Trophoblast cell (in vitro differentiated cells and primary cell): ENCODE measurements around the gene CMTR1.

Experiments used
- DNase-seq, 2 donors: peaks; one replicate each; pipeline ENCODE4 v3.0.0-alpha.2; 2016
- H2AFZ ChIP-seq: 2 replicates; pipeline ENCODE4 v1.6.1; 2013; ENCODE audit warnings: low read length, moderate library complexity, mild to moderate bottlenecking; ENCODE audit not compliant: insufficient read depth, poor library complexity
- H2AK5ac ChIP-seq: 2 replicates; pipeline ENCODE4 v1.6.1; 2013; ENCODE audit warnings: mild to moderate bottlenecking, low read length
- H2BK120ac ChIP-seq: 2 replicates; pipeline ENCODE4 v1.6.1; 2013; ENCODE audit warnings: low read length, mild to moderate bottlenecking, moderate library complexity; ENCODE audit not compliant: insufficient read depth, poor library complexity
- H2BK12ac ChIP-seq: 2 replicates; pipeline ENCODE4 v1.6.1; 2013; ENCODE audit warnings: mild to moderate bottlenecking, low read length, moderate library complexity
- H2BK5ac ChIP-seq: 2 replicates; pipeline ENCODE4 v1.6.1; 2013; ENCODE audit warnings: low read length, low read depth, moderate library complexity, mild to moderate bottlenecking; ENCODE audit not compliant: poor library complexity
- H3K14ac ChIP-seq: 2 replicates; pipeline ENCODE4 v1.6.1; 2013; ENCODE audit warnings: mild to moderate bottlenecking, low read length
- H3K18ac ChIP-seq: 2 replicates; pipeline ENCODE4 v1.6.1; 2013; ENCODE audit warnings: mild to moderate bottlenecking, low read length
- H3K23ac ChIP-seq: 2 replicates; pipeline ENCODE4 v1.6.1; 2013; ENCODE audit warnings: low read length
- H3K27ac ChIP-seq: 2 replicates; pipeline ENCODE4 v1.5.1; 2013; ENCODE audit warnings: low read depth, mild to moderate bottlenecking, inconsistent platforms, low read length, moderate library complexity
- H3K27me3 ChIP-seq: 2 replicates; pipeline ENCODE4 v1.6.1; 2013; ENCODE audit warnings: inconsistent platforms, mild to moderate bottlenecking, low read length, moderate library complexity; ENCODE audit not compliant: insufficient read depth
- H3K36me3 ChIP-seq, 2 experiments: 1 replicate in 1 of 2; 2 replicates in 1 of 2; pipeline ENCODE4 v1.6.1; 2013; ENCODE audit warnings: low read length in 2 of 2, mild to moderate bottlenecking in 2 of 2, moderate library complexity in 1 of 2; ENCODE audit not compliant: insufficient read depth in 2 of 2, control insufficient read depth in 1 of 2
- H3K4ac ChIP-seq: 2 replicates; pipeline ENCODE4 v1.6.1; 2013; ENCODE audit warnings: low read depth, mild to moderate bottlenecking, low read length, moderate library complexity
- H3K4me1 ChIP-seq, 2 experiments: 1 replicate in 1 of 2; 2 replicates in 1 of 2; pipeline ENCODE4 v1.6.1; 2013; ENCODE audit warnings: low read length in 2 of 2, mild to moderate bottlenecking in 2 of 2, moderate library complexity in 1 of 2; ENCODE audit not compliant: insufficient read depth in 2 of 2, control insufficient read depth in 1 of 2
- H3K4me2 ChIP-seq: 2 replicates; pipeline ENCODE4 v1.6.1; 2013; ENCODE audit warnings: inconsistent platforms, mild to moderate bottlenecking, low read length, moderate library complexity
- H3K4me3 ChIP-seq: 2 replicates; pipeline ENCODE4 v1.5.1; 2013; ENCODE audit warnings: mild to moderate bottlenecking, low read depth, low read length, inconsistent platforms
- H3K79me1 ChIP-seq: one replicate; pipeline ENCODE4 v1.6.1; 2013; ENCODE audit warnings: low read length
- H3K79me2 ChIP-seq: 2 replicates; pipeline ENCODE4 v1.6.1; 2013; ENCODE audit warnings: low read length, mild to moderate bottlenecking; ENCODE audit not compliant: control insufficient read depth, insufficient read depth, poor library complexity
- H3K9ac ChIP-seq: 2 replicates; pipeline ENCODE4 v1.6.1; 2013; ENCODE audit warnings: mild to moderate bottlenecking, low read length
- H3K9me3 ChIP-seq: 2 replicates; pipeline ENCODE4 v1.6.1; 2013; ENCODE audit warnings: low read depth, mild to moderate bottlenecking, control low read depth, inconsistent platforms, low read length; ENCODE audit not compliant: insufficient read depth
- H4K12ac ChIP-seq: 2 replicates; pipeline ENCODE4 v1.6.1; 2013; ENCODE audit warnings: low read depth, mild to moderate bottlenecking, low read length, moderate library complexity
- H4K8ac ChIP-seq: 2 replicates; pipeline ENCODE4 v1.6.1; 2013; ENCODE audit warnings: low read depth, mild to moderate bottlenecking, low read length, moderate library complexity
- H4K91ac ChIP-seq: one replicate; pipeline ENCODE4 v1.6.1; 2013; ENCODE audit warnings: low read depth, mild to moderate bottlenecking, low read length, moderate library complexity
- WGBS: extraction: QIAGEN DNeasy Blood & Tissue Kit; methylation state at CpG from one replicate; pipeline ENCODE4 v1.1.7; 2013; ENCODE audit warnings: missing lambda C conversion rate; ENCODE audit not compliant: insufficient read length, insufficient coverage; ENCODE audit errors: extremely low coverage; 5-methylcytosine and 5-hydroxymethylcytosine counted together

Gene CMTR1

DNA sequence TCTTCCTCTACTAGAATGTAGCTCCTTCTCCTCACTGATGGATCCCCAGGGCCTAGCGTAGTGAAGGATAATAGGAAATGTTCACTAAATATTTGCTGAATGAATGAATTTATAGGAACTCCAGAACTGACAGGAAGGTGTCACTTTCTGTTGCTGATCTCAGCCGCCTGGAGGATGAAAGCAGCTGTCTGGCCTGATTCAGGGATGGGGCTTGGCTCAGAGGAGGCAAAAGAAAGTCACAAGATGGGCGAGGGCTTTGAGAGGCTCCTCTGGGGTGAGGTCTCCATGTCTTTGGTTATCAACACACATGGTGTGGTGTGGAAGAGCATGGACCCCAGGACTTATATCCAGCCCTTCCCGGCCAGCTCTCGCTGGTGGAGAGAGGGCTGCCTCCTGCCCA is 78.2 kb downstream of the CMTR1 start:
- Histone ChIP-seq H3K4me3 (no peak overlapping the region), H3K27me3 (no peaks in the 10 kb centered on the region), H2AFZ (no peak overlapping the region), H3K79me1 (no peaks in the 10 kb centered on the region), H3K4ac (no peak overlapping the region), H3K27ac (no peak overlapping the region), H3K23ac (no peak overlapping the region), H3K79me2 (no peaks in the 10 kb centered on the region), H4K8ac (no peak overlapping the region), H3K4me2 (no peak overlapping the region), H3K9me3 (no peaks in the 10 kb centered on the region), H3K9ac (no peak overlapping the region), H3K36me3 (no peaks in the 10 kb centered on the region), H2BK12ac (no peak overlapping the region), H2BK120ac (no peak overlapping the region), H2AK5ac (no peak overlapping the region), H3K4me1 (peaks cover 17 to 18% of the 10 kb centered on the region in 2 experiments), H4K12ac (no peak overlapping the region), H3K18ac (no peak overlapping the region), H2BK5ac (no peak overlapping the region), H3K14ac (no peak overlapping the region), H4K91ac (no peak overlapping the region)
- WGBS, result no CpG with 5 or more reads among the region's 5 CpGs
- no peak for DNase-seq

DNA sequence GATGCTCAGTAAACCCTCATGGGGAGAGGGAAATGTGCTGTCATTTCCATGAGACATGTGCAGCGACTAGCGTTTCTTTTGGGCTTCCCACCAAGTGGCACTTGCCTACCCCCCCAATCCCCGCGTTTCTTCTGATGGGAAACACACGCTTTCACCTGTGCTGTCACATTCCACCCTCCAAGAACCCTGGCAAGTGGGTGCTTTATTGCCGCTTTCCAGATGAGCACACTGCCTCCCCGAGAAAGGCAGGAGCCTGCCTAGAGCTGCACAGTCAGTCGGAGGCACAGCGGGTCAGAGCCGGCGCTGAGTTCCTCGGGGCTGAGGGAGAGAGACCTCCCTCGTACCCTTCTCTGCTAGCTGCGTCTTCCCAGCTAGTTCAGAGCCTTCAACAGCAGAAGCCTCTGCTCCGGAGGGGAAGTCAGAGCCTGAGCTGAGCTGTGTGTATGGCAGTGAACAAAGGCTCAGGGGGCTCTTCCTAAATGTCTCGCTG is 78.9 kb downstream of the CMTR1 start:
- DNase-seq, result no peak
- no peaks in the 10 kb centered on the region for H3K79me1 ChIP-seq
- WGBS, result no CpG with 5 or more reads among the region's 16 CpGs

DNA sequence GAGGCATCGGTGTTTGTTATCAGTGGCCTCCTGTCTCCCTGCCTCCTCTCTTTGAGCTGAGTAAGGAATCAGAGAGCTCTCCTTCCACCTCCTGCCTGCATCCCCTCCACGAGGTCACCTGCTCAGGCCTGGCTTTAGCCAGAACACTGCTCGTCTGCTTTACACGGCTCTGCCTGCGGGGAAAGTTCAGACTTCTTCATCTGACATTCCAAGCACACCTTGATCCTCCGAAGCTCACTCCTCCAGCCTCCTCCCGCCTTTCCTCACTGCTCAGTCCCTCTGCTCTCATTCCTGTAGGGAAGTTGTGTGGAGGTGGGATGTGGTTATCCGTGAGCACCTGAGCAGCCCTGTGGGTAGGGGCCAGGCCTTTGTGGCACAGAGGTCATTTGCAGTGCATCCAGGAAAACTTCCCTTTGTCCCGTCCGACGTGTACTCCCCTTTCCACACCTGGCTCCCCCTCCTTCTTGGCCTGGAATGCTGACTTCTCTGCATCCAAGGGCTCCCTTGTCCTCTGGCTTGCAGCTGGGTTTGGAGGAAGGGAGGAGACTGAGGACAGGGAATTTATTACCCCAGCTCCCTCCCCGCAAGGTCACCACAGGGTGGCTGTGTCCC is 79.5 kb downstream of the CMTR1 start:
- no peak overlapping the region for H4K12ac ChIP-seq
- no peaks in the 10 kb centered on the region for H3K9me3 ChIP-seq
- H4K8ac ChIP-seq, result no peak overlapping the region
- H3K4me1 ChIP-seq, result peaks cover 17 to 18% of the 10 kb centered on the region in 2 experiments
- no peak overlapping the region for H2BK120ac ChIP-seq
- no peak overlapping the region for H3K4ac ChIP-seq
- no peak overlapping the region for H4K91ac ChIP-seq
- no peak overlapping the region for H3K4me3 ChIP-seq
- H3K79me2 ChIP-seq, result no peaks in the 10 kb centered on the region
- H2BK5ac ChIP-seq, result no peak overlapping the region
- WGBS, result no CpG with 5 or more reads among the region's 12 CpGs
- H3K36me3 ChIP-seq, result no peaks in the 10 kb centered on the region
- no peak overlapping the region for H3K27ac ChIP-seq
- H2AK5ac ChIP-seq, result no peak overlapping the region
- H2AFZ ChIP-seq, result no peak overlapping the region
- H3K14ac ChIP-seq, result no peak overlapping the region
- H3K27me3 ChIP-seq, result no peaks in the 10 kb centered on the region
- no peak overlapping the region for H3K9ac ChIP-seq
- H2BK12ac ChIP-seq, result no peak overlapping the region
- H3K18ac ChIP-seq, result no peak overlapping the region
- no peak overlapping the region for H3K23ac ChIP-seq
- no peaks in the 10 kb centered on the region for H3K79me1 ChIP-seq
- H3K4me2 ChIP-seq, result peak overlapping the region; percentile 22
- peak; percentile 48 to 54 for DNase-seq

More for the DNA sequence above, 78.9 kb downstream of the CMTR1 start:
- Histone ChIP-seq H3K4ac (no peak overlapping the region), H3K23ac (no peak overlapping the region), H3K27ac (no peak overlapping the region), H3K36me3 (no peaks in the 10 kb centered on the region), H3K14ac (no peak overlapping the region), H2AFZ (no peak overlapping the region), H2AK5ac (no peak overlapping the region), H3K79me2 (no peaks in the 10 kb centered on the region), H2BK5ac (no peak overlapping the region), H2BK12ac (no peak overlapping the region), H3K9me3 (no peaks in the 10 kb centered on the region), H4K91ac (no peak overlapping the region), H3K18ac (no peak overlapping the region), H3K27me3 (no peaks in the 10 kb centered on the region), H2BK120ac (no peak overlapping the region), H3K4me2 (peak overlapping the region; percentile 5), H4K8ac (no peak overlapping the region), H3K4me1 (peaks cover 17 to 18% of the 10 kb centered on the region in 2 experiments), H4K12ac (no peak overlapping the region), H3K4me3 (no peak overlapping the region), H3K9ac (no peak overlapping the region)

DNA sequence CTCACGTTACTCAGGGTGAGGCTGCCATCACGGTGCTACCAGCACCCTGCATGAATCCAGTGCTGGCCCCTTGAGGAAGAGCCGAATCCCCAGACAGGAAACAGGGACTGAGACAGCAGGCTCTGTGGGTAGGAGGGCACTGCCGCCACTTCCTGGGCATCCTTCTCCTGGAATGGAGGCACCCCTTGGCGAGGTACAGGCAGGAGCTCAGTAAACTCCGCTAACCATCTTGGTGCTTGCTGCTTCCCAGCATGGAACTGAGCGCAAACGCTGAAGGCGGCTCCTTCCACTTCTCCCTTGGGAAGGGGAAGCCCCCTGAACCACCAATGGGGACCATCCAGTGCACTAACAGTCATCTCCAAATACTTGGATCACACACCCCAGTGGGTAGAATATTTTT is 80.1 kb downstream of the CMTR1 start:
- H3K4me3 ChIP-seq, result no peak overlapping the region
- no peak overlapping the region for H3K23ac ChIP-seq
- no CpG with 5 or more reads among the region's 9 CpGs for WGBS
- H2AFZ ChIP-seq, result no peak overlapping the region
- no peak overlapping the region for H4K91ac ChIP-seq
- DNase-seq, result no peak
- H4K12ac ChIP-seq, result no peak overlapping the region
- H4K8ac ChIP-seq, result no peak overlapping the region
- no peaks in the 10 kb centered on the region for H3K79me1 ChIP-seq
- no peak overlapping the region for H2BK5ac ChIP-seq
- no peak overlapping the region for H2AK5ac ChIP-seq
- no peak overlapping the region for H3K27ac ChIP-seq
- no peak overlapping the region for H3K14ac ChIP-seq
- no peak overlapping the region for H3K4ac ChIP-seq
- H3K9ac ChIP-seq, result no peak overlapping the region
- peaks cover 17 to 18% of the 10 kb centered on the region in 2 experiments for H3K4me1 ChIP-seq
- H3K27me3 ChIP-seq, result no peaks in the 10 kb centered on the region
- no peak overlapping the region for H2BK120ac ChIP-seq
- H3K9me3 ChIP-seq, result no peaks in the 10 kb centered on the region
- no peaks in the 10 kb centered on the region for H3K36me3 ChIP-seq
- H3K18ac ChIP-seq, result no peak overlapping the region
- H2BK12ac ChIP-seq, result no peak overlapping the region
- H3K4me2 ChIP-seq, result no peak overlapping the region
- H3K79me2 ChIP-seq, result no peaks in the 10 kb centered on the region
